ENCODE data around the gene KAZN.

DNA sequence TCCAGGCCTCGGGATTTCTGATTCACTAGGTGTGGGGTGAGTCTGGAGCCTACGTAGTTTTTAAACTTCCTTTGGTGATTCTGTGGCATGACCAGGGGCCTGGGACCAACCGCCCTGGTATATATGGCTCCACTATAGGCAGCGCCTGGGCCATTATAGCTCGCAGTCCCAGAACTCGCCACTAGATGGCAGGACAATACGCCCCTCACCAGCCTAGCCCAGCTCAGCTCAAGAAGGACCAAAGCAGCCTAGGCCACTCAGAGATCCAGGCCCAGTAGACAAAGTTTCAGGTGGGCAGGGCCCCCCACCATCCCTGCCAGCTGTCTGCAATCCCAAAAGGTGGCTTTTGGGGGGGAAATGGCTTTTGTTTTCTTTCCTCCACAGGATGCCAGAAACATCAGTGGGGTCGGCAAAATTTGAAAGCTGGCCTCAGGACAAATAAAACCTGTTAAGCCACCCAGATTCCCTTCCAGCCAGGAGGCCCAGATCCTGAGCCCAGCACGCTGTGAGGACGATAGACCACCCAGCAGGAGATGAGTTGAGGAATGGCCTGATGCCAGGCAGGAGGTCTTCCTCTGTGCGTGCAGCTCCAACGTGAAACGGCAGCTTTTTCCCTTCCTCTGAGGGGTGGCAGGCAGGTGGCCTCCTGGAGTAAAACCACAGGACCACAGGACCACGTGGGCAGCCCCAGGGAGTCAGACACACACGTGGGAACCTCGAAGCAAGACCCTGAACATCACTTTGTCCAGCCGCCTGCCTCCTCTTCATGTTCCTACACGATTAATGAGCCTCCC is 530.2 kb downstream of the KAZN start:
- TF ChIP-seq BHLHE40 (IDR thresholded peaks at IDR 0.05; ENCODE audit: borderline replicate concordance), result no peak
- TF ChIP-seq, protein P1, sequence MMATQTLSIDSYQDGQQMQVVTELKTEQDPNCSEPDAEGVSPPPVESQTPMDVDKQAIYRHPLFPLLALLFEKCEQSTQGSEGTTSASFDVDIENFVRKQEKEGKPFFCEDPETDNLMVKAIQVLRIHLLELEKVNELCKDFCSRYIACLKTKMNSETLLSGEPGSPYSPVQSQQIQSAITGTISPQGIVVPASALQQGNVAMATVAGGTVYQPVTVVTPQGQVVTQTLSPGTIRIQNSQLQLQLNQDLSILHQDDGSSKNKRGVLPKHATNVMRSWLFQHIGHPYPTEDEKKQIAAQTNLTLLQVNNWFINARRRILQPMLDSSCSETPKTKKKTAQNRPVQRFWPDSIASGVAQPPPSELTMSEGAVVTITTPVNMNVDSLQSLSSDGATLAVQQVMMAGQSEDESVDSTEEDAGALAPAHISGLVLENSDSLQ (IDR thresholded peaks at IDR 0.05), result no peak
- TF ChIP-seq FOXK2 (IDR thresholded peaks at IDR 0.05), result no peak
- TF ChIP-seq ZNF384 (IDR thresholded peaks at IDR 0.05), result no peak
- TF ChIP-seq LEF1 (IDR thresholded peaks at IDR 0.05; ENCODE audit: borderline replicate concordance), result no peak
- no peak for TF ChIP-seq TARDBP (IDR thresholded peaks at IDR 0.05)
- no peak for TF ChIP-seq SP1 (IDR thresholded peaks at IDR 0.05)
- no peak for TF ChIP-seq FOXM1 (IDR thresholded peaks at IDR 0.05; ENCODE audit: borderline replicate concordance)
- TF ChIP-seq ARNT (IDR thresholded peaks at IDR 0.05), result no peak
- TF ChIP-seq SUZ12 (IDR thresholded peaks at IDR 0.05), result no peak
- TF ChIP-seq ELF4 (IDR thresholded peaks at IDR 0.05), result no peak
- TF ChIP-seq HDGF (IDR thresholded peaks at IDR 0.05; ENCODE audit: borderline replicate concordance), result no peak
- no peak for TF ChIP-seq FOXA1 (IDR thresholded peaks at IDR 0.05)

Data from HEK293T (cell line).